Measurements from ENCODE around the gene NFATC3. TPM values are rescaled to one million over a fixed set of nuclear protein-coding genes. Genes with fewer than 3 reads are reported as not detected.

The NFATC3 gene
- total RNA-seq, 2 donors from 2014 or later = 27.4 to 30.1 TPM

DNA sequence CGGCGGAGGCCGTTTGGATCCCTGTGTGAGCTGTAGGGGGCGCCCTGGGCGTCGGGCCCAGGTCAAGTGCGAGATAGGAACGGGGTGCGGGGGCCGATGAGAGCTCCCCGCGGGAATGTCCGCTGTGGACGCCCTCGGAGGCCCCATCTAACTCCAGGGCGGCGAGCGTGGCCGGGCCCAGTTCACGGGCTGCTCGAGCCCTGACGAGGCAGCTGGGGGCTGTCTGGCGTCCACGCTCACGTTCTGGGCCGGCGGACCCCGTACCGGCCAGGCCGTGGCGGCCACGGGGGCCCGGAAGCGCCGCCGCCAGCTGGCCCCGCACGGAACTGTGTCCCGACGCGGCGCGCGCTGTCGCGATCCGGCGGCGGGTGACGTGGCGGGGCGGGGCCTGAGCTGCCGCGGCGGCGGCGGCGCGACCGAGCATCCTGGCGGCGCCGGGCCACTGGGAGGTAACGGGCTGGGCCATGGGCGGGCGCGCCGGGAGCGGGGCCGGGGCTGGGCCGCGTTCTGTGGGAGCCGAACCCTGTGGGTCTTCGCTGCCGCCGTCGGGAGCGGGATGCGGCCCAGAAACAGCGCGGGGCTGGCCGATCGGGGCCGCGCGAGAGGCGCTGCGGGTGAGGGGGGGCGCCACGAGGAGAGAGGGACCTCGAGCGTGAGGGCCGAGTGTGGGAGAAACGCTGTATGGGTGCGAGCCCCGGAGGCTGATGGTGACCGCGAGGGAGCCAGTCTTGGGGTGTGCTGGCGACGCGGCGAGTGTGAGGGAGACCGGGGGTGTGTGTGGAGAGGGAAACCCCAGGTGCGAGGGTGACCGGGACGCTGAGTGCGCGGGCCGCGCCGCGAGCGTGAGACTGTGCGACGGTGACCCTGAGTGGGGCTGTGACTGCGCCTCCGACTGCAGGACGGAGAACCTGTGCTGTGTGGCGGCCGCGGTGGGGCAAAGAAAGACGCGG, 179.2 kb downstream of the NFATC3 start, which contains the start of gene SLC7A6:
Gene SLC7A6 (plus strand): TSS at position 399 of the 950 bp plus-strand sequence. CDS start 10,201 bp downstream, outside the sequence.
- H3K9ac ChIP-seq (ENCODE audit: extremely low read depth, low read length, poor library complexity, severe bottlenecking) = peak within 1 kb of the TSS; percentile 97
- peak; percentile 91 for DNase-seq
- H3K9me3 ChIP-seq (ENCODE audit: control insufficient read depth, low read length) = no peaks in the 10 kb centered on the region
- peaks cover 2% of the 10 kb centered on the region for H3K27me3 Mint-ChIP-seq (ENCODE audit: insufficient read depth)
- no peaks in the 10 kb centered on the region for H3K9me3 Mint-ChIP-seq
- H3K4me3 ChIP-seq (ENCODE audit: low read length) = peak within 1 kb of the TSS; percentile 80
- peak within 1 kb of the TSS; percentile 69 for H3K27ac ChIP-seq (ENCODE audit: low read depth, low read length)
- H3K4me3 Mint-ChIP-seq = peak within 1 kb of the TSS; percentile 90
- TF ChIP-seq, protein P1, sequence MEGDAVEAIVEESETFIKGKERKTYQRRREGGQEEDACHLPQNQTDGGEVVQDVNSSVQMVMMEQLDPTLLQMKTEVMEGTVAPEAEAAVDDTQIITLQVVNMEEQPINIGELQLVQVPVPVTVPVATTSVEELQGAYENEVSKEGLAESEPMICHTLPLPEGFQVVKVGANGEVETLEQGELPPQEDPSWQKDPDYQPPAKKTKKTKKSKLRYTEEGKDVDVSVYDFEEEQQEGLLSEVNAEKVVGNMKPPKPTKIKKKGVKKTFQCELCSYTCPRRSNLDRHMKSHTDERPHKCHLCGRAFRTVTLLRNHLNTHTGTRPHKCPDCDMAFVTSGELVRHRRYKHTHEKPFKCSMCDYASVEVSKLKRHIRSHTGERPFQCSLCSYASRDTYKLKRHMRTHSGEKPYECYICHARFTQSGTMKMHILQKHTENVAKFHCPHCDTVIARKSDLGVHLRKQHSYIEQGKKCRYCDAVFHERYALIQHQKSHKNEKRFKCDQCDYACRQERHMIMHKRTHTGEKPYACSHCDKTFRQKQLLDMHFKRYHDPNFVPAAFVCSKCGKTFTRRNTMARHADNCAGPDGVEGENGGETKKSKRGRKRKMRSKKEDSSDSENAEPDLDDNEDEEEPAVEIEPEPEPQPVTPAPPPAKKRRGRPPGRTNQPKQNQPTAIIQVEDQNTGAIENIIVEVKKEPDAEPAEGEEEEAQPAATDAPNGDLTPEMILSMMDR (conservative IDR thresholded peaks at IDR 0.05) = peak; percentile 93
- H3K27ac Mint-ChIP-seq = peak within 1 kb of the TSS; percentile 95
- peaks cover 9% of the 10 kb centered on the region for H3K4me1 ChIP-seq (ENCODE audit: control insufficient read depth, insufficient read depth, low read length)
- H3K36me3 Mint-ChIP-seq (ENCODE audit: low read depth) = peaks cover 5% of the 10 kb centered on the region
- H3K4me1 Mint-ChIP-seq = peaks cover 30% of the 10 kb centered on the region
- H3K36me3 ChIP-seq (ENCODE audit: control insufficient read depth, insufficient read depth, low read length) = peaks cover 3% of the 10 kb centered on the region
- WGBS, 2 experiments (ENCODE audit: insufficient coverage in 1 of 2, insufficient read length in 1 of 2) = 0% methylated on average over 43 to 123 of the region's 123 CpGs
- H3K27me3 ChIP-seq (ENCODE audit: control insufficient read depth, insufficient read depth, low read length, poor library complexity, severe bottlenecking) = no peaks in the 10 kb centered on the region

DNA sequence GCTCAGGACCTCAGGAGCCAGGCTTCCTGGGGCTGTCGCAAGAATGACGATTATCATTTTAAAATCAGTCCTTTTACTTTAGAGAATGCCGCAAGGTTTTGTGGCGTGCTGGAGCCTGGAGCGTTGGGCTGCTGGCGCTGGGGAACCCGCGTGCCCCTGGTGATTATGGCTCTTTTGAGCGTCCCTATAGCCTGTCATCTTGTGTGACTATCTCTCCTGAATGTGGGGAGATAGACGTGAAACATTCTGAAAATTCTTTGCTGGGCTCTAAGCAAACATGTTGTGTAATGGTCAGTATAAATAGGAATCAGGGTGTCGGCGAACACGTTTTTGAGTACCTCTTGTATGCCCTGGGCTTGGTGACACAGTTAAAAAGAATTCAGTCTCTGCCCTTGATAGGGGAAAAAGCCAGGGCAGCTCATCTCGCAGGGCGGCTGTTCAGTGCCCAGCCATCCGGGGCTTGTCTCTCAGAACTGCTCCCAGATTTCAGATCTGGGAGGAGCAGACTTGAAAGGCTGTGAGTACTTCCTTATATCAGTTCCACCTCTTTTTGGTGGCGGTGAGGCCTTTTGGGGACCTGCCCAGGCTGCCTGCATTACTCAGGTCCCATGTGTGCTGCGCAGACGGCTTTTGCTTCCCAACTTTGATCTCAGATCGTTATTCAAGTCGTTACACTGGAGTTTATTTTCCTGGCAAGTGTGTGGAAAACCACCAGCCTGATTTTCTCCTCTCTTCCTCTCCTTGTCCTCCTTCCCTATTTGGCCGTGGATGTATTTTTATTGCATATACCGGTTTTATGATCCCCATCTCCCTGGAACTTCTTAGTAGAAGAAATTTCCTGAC, 180.1 kb downstream of the NFATC3 start:
- H3K9me3 ChIP-seq (ENCODE audit: control insufficient read depth, low read length) = no peaks in the 10 kb centered on the region
- Mint-ChIP-seq H3K9me3 (no peaks in the 10 kb centered on the region), H3K4me3 (peak overlapping the region; percentile 90), H3K27me3 (ENCODE audit: insufficient read depth) (peaks cover 2% of the 10 kb centered on the region), H3K4me1 (peaks cover 30% of the 10 kb centered on the region), H3K27ac (peak overlapping the region; percentile 95), H3K36me3 (ENCODE audit: low read depth) (peaks cover 5% of the 10 kb centered on the region)
- peak overlapping the region; percentile 12 for H3K27ac ChIP-seq (ENCODE audit: low read depth, low read length)
- peak overlapping the region; percentile 97 for H3K9ac ChIP-seq (ENCODE audit: extremely low read depth, low read length, poor library complexity, severe bottlenecking)
- peak overlapping the region; percentile 80 for H3K4me3 ChIP-seq (ENCODE audit: low read length)
- H3K27me3 ChIP-seq (ENCODE audit: control insufficient read depth, insufficient read depth, low read length, poor library complexity, severe bottlenecking) = no peaks in the 10 kb centered on the region
- 19 to 25% methylated on average over 16 to 23 of the region's 23 CpGs for whole genome bisulfite sequencing, 2 experiments (ENCODE audit: insufficient coverage in 1 of 2, insufficient read length in 1 of 2)
- TF ChIP-seq, protein P1 (conservative IDR thresholded peaks at IDR 0.05) = no peak
- H3K36me3 ChIP-seq (ENCODE audit: control insufficient read depth, insufficient read depth, low read length) = peaks cover 6% of the 10 kb centered on the region
- DNase-seq = peak; percentile 77
- peaks cover 9% of the 10 kb centered on the region for H3K4me1 ChIP-seq (ENCODE audit: control insufficient read depth, insufficient read depth, low read length)
